ENCODE measurements around the gene MORN1.

Gene MORN1

GRCh38 chr1:2417833-2418225 lies 26.5 kb upstream of the MORN1 start:
- Histone ChIP-seq H4K8ac (ENCODE audit: low read length) (no peak overlapping the region), H2BK120ac (ENCODE audit: low read depth, low read length) (no peak overlapping the region), H2BK5ac (ENCODE audit: low read depth, low read length, poor library complexity, severe bottlenecking) (no peak overlapping the region), H3K4me1 (ENCODE audit: control insufficient read depth, insufficient read depth, low read depth, low read length) (peaks cover 30% of the 10 kb centered on the region), H2BK15ac (ENCODE audit: low read depth, poor library complexity, severe bottlenecking) (no peak overlapping the region), H3K9me3 (ENCODE audit: control insufficient read depth, low read length) (no peaks in the 10 kb centered on the region), H3K79me1 (replicated peaks; ENCODE audit: low read length, poor library complexity, severe bottlenecking) (no peaks in the 10 kb centered on the region), H3K23ac (ENCODE audit: low read length in 2 of 2) (no peak overlapping the region), H3K14ac (ENCODE audit: low read length in 2 of 2) (no peak overlapping the region), H3K36me3 (ENCODE audit: control insufficient read depth in 1 of 2, insufficient read depth in 2 of 2, low read depth in 1 of 2, low read length in 2 of 2) (peaks cover 0 to 4% of the 10 kb centered on the region in 2 experiments), H3K4ac (ENCODE audit: low read depth in 1 of 2, low read length in 2 of 2) (no peak overlapping the region), H2AFZ (ENCODE audit: low read depth, low read length) (no peak overlapping the region), H3K4me3 (ENCODE audit: insufficient read depth in 1 of 2, low read depth in 1 of 2, low read length in 2 of 2) (no peak overlapping the region), H3K18ac (ENCODE audit: low read depth in 1 of 2, low read length in 2 of 2) (no peak overlapping the region), H3K27ac (ENCODE audit: low read length, poor library complexity, severe bottlenecking) (no peak overlapping the region), H2BK12ac (ENCODE audit: low read length in 2 of 2) (no peak overlapping the region), H3K27me3 (ENCODE audit: control insufficient read depth in 1 of 2, insufficient read depth in 1 of 2, low read length in 2 of 2) (peaks cover 16 to 60% of the 10 kb centered on the region in 2 experiments), H3K9ac (ENCODE audit: low read length) (no peak overlapping the region), H3K4me2 (ENCODE audit: low read length, poor library complexity, severe bottlenecking) (no peak overlapping the region), H4K91ac (ENCODE audit: low read length) (no peak overlapping the region), H2AK5ac (ENCODE audit: low read length, severe bottlenecking) (no peak overlapping the region)
- 89% methylated on average over 14 of the region's 14 CpGs for WGBS
- no peak for DNase-seq

GRCh38 chr1:2417083-2417832 lies 25.9 kb upstream of the MORN1 start:
- WGBS: 88% methylated on average over 12 of the region's 13 CpGs
- Histone ChIP-seq H3K18ac (ENCODE audit: low read depth in 1 of 2, low read length in 2 of 2) (no peak overlapping the region), H4K91ac (ENCODE audit: low read length) (no peak overlapping the region), H3K79me1 (replicated peaks; ENCODE audit: low read length, poor library complexity, severe bottlenecking) (no peaks in the 10 kb centered on the region), H2AK5ac (ENCODE audit: low read length, severe bottlenecking) (no peak overlapping the region), H3K4ac (ENCODE audit: low read depth in 1 of 2, low read length in 2 of 2) (no peak overlapping the region), H2AFZ (ENCODE audit: low read depth, low read length) (no peak overlapping the region), H3K36me3 (ENCODE audit: control insufficient read depth in 1 of 2, insufficient read depth in 2 of 2, low read depth in 1 of 2, low read length in 2 of 2) (peaks cover 0 to 4% of the 10 kb centered on the region in 2 experiments), H2BK120ac (ENCODE audit: low read depth, low read length) (no peak overlapping the region), H3K4me2 (ENCODE audit: low read length, poor library complexity, severe bottlenecking) (no peak overlapping the region), H2BK5ac (ENCODE audit: low read depth, low read length, poor library complexity, severe bottlenecking) (no peak overlapping the region), H3K9ac (ENCODE audit: low read length) (no peak overlapping the region), H3K4me1 (ENCODE audit: control insufficient read depth, insufficient read depth, low read depth, low read length) (peaks cover 30% of the 10 kb centered on the region), H2BK12ac (ENCODE audit: low read length in 2 of 2) (no peak overlapping the region), H3K4me3 (ENCODE audit: insufficient read depth in 1 of 2, low read depth in 1 of 2, low read length in 2 of 2) (no peak overlapping the region), H3K27me3 (ENCODE audit: control insufficient read depth in 1 of 2, insufficient read depth in 1 of 2, low read length in 2 of 2) (peaks cover 16 to 60% of the 10 kb centered on the region in 2 experiments), H3K9me3 (ENCODE audit: control insufficient read depth, low read length) (no peaks in the 10 kb centered on the region), H2BK15ac (ENCODE audit: low read depth, poor library complexity, severe bottlenecking) (no peak overlapping the region), H3K27ac (ENCODE audit: low read length, poor library complexity, severe bottlenecking) (no peak overlapping the region), H3K23ac (ENCODE audit: low read length in 2 of 2) (no peak overlapping the region), H3K14ac (ENCODE audit: low read length in 2 of 2) (no peak overlapping the region), H4K8ac (ENCODE audit: low read length) (no peak overlapping the region)
- no peak for DNase-seq

- H3K18ac ChIP-seq (ENCODE audit: low read depth in 1 of 2, low read length in 2 of 2): no peak overlapping the region
- no peak overlapping the region for H4K8ac ChIP-seq (ENCODE audit: low read length)
- no peaks in the 10 kb centered on the region for H3K9me3 ChIP-seq (ENCODE audit: control insufficient read depth, low read length)
- no peak overlapping the region for H3K9ac ChIP-seq (ENCODE audit: low read length)
- no peak overlapping the region for H2BK5ac ChIP-seq (ENCODE audit: low read depth, low read length, poor library complexity, severe bottlenecking)
- no peak overlapping the region for H2BK15ac ChIP-seq (ENCODE audit: low read depth, poor library complexity, severe bottlenecking)
- peaks cover 16 to 59% of the 10 kb centered on the region in 2 experiments for H3K27me3 ChIP-seq (ENCODE audit: control insufficient read depth in 1 of 2, insufficient read depth in 1 of 2, low read length in 2 of 2)
- no peak for DNase-seq
- H3K36me3 ChIP-seq (ENCODE audit: control insufficient read depth in 1 of 2, insufficient read depth in 2 of 2, low read depth in 1 of 2, low read length in 2 of 2): peaks cover 0 to 4% of the 10 kb centered on the region in 2 experiments
- no peak overlapping the region for H3K4me2 ChIP-seq (ENCODE audit: low read length, poor library complexity, severe bottlenecking)
- H4K91ac ChIP-seq (ENCODE audit: low read length): no peak overlapping the region
- H2BK12ac ChIP-seq (ENCODE audit: low read length in 2 of 2): no peak overlapping the region
- H3K14ac ChIP-seq (ENCODE audit: low read length in 2 of 2): no peak overlapping the region
- 67% methylated on average over 12 of the region's 12 CpGs for WGBS
- H3K27ac ChIP-seq (ENCODE audit: low read length, poor library complexity, severe bottlenecking): no peak overlapping the region
- peaks cover 6% of the 10 kb centered on the region for H3K79me1 ChIP-seq (replicated peaks; ENCODE audit: low read length, poor library complexity, severe bottlenecking)
- H2BK120ac ChIP-seq (ENCODE audit: low read depth, low read length): no peak overlapping the region
- H3K4ac ChIP-seq (ENCODE audit: low read depth in 1 of 2, low read length in 2 of 2): no peak overlapping the region
- no peak overlapping the region for H3K23ac ChIP-seq (ENCODE audit: low read length in 2 of 2)
- H2AK5ac ChIP-seq (ENCODE audit: low read length, severe bottlenecking): no peak overlapping the region
- no peak overlapping the region for H3K4me3 ChIP-seq (ENCODE audit: insufficient read depth in 1 of 2, low read depth in 1 of 2, low read length in 2 of 2)
- H3K4me1 ChIP-seq (ENCODE audit: control insufficient read depth, insufficient read depth, low read depth, low read length): peaks cover 36% of the 10 kb centered on the region
- H2AFZ ChIP-seq (ENCODE audit: low read depth, low read length): no peak overlapping the region
Measured at GRCh38 chr1:2416403-2416802, 25.0 kb upstream of the MORN1 start.

- Histone ChIP-seq H3K18ac (ENCODE audit: low read depth in 1 of 2, low read length in 2 of 2) (no peak overlapping the region), H3K4ac (ENCODE audit: low read depth in 1 of 2, low read length in 2 of 2) (no peak overlapping the region), H3K4me2 (ENCODE audit: low read length, poor library complexity, severe bottlenecking) (no peak overlapping the region), H3K4me3 (ENCODE audit: insufficient read depth in 1 of 2, low read depth in 1 of 2, low read length in 2 of 2) (no peak overlapping the region), H2BK15ac (ENCODE audit: low read depth, poor library complexity, severe bottlenecking) (no peak overlapping the region), H3K9me3 (ENCODE audit: control insufficient read depth, low read length) (no peaks in the 10 kb centered on the region), H4K8ac (ENCODE audit: low read length) (no peak overlapping the region), H3K14ac (ENCODE audit: low read length in 2 of 2) (no peak overlapping the region), H2BK5ac (ENCODE audit: low read depth, low read length, poor library complexity, severe bottlenecking) (no peak overlapping the region), H3K9ac (ENCODE audit: low read length) (no peak overlapping the region), H3K23ac (ENCODE audit: low read length in 2 of 2) (peak overlapping the region in 1 of 2 experiments; percentile 11), H2BK12ac (ENCODE audit: low read length in 2 of 2) (no peak overlapping the region), H3K36me3 (ENCODE audit: control insufficient read depth in 1 of 2, insufficient read depth in 2 of 2, low read depth in 1 of 2, low read length in 2 of 2) (peaks cover 0 to 4% of the 10 kb centered on the region in 2 experiments), H3K79me1 (replicated peaks; ENCODE audit: low read length, poor library complexity, severe bottlenecking) (peaks cover 9% of the 10 kb centered on the region), H3K4me1 (ENCODE audit: control insufficient read depth, insufficient read depth, low read depth, low read length) (peaks cover 38% of the 10 kb centered on the region), H2AK5ac (ENCODE audit: low read length, severe bottlenecking) (no peak overlapping the region), H3K27me3 (ENCODE audit: control insufficient read depth in 1 of 2, insufficient read depth in 1 of 2, low read length in 2 of 2) (peaks cover 16 to 54% of the 10 kb centered on the region in 2 experiments), H4K91ac (ENCODE audit: low read length) (no peak overlapping the region), H2AFZ (ENCODE audit: low read depth, low read length) (no peak overlapping the region), H2BK120ac (ENCODE audit: low read depth, low read length) (no peak overlapping the region), H3K27ac (ENCODE audit: low read length, poor library complexity, severe bottlenecking) (no peak overlapping the region)
- WGBS: 76% methylated on average over 19 of the region's 19 CpGs
- no peak for DNase-seq
Measured at GRCh38 chr1:2415801-2416208, 24.5 kb upstream of the MORN1 start.
